HCT116 (cell line): ENCODE results near the gene AGAP6. TPM values are rescaled to one million over a fixed set of nuclear protein-coding genes. Genes with fewer than 3 reads are reported as not detected.
"Not testable (repeated sequence)": the region's sequence is repeated elsewhere in the genome, so short reads cannot be mapped to it uniquely, and the experiment has no call there.

ENCODE experiments used
- ATAC-seq: fragments of 200-7000 bp; cut with Tn5 transposase; 2 replicates; pipeline ENCODE4 v1.9.1; 2020; ENCODE audit warnings: mild to moderate bottlenecking, moderate library complexity
- Bru-seq: library from RNA; stranded (reverse); fragments of 400-500 nt; gene quantifications from one replicate; lab custom pipeline; 2021; lab: Mats Ljungman, UMichigan
- BruChase-seq, 2 experiments: library from RNA; stranded (reverse); fragments of 400-500 nt; gene quantifications; one replicate each; lab custom pipeline; 2021; lab: Mats Ljungman, UMichigan
- BruUV-seq: library from RNA; stranded (reverse); fragments of 400-500 nt; replicated peaks from 2 replicates; lab custom pipeline; 2021; lab: Mats Ljungman, UMichigan
- CTCF ChIA-PET: fragments of 300-600 bp; sonication (Branson Sonifier 250); formaldehyde crosslinking; loops from one replicate; lab custom pipeline; 2021; ENCODE audit warnings: antibody characterized with exemption; lab: Charles Lee
- POLR2A ChIA-PET: fragments of 300-600, 350-600 bp; sonication (Branson Sonifier 250); formaldehyde crosslinking; loops from one replicate; lab custom pipeline; 2021; ENCODE audit warnings: antibody characterized with exemption; lab: Charles Lee
- RAD21 ChIA-PET, 2 experiments: fragments of 300-600 bp; sonication (Branson Sonifier 250); formaldehyde crosslinking; loops; one replicate each; lab custom pipeline; 2023; ENCODE audit warnings: low total read pairs in 2 of 2; ENCODE audit not compliant: uncharacterized antibody in 2 of 2, unreplicated experiment in 2 of 2, low non-redundant PET in 1 of 2; lab: Charles Lee
- DNase-seq: peaks from one replicate; pipeline ENCODE4 v3.0.0-alpha.2; 2010; ENCODE audit warnings: low read depth, low spot score
- H2AFZ ChIP-seq: fragments of 200-600 bp; shearing (Covaris generic), sonication (generic); 2 replicates; pipeline ENCODE4 v1.6.1; 2017; ENCODE audit warnings: low read depth, mixed run types, mixed read lengths, antibody characterized with exemption, low read length; ENCODE audit not compliant: poor library complexity, severe bottlenecking
- H3K27ac ChIP-seq: 2 replicates; pipeline ENCODE4 v1.5.1; 2012; ENCODE audit warnings: low read depth, low read length
- H3K27me3 ChIP-seq: fragments of 200-600 bp; sonication (generic); 2 replicates; pipeline ENCODE4 v1.6.1; 2016; ENCODE audit warnings: mixed run types, low read length, mixed read lengths; ENCODE audit not compliant: insufficient read depth
- H3K36me3 ChIP-seq, 2 experiments: fragments of 200-500 bp in 1 of 2; fragments of 200-600 bp in 1 of 2; sonication (Bioruptor generic) in 1 of 2; sonication (generic) in 1 of 2; 2 replicates each; pipeline versions ENCODE4 v1.5.1 to v1.6.1; 2014 to 2016; ENCODE audit warnings: low read length in 2 of 2, inconsistent platforms in 1 of 2, mixed read lengths in 1 of 2, mixed run types in 1 of 2; ENCODE audit not compliant: insufficient read depth in 2 of 2, control insufficient read depth in 1 of 2
- H3K4me1 ChIP-seq, 2 experiments: fragments of 200-600 bp in 1 of 2; sonication (generic) in 1 of 2; 2 replicates each; pipeline versions ENCODE4 v1.5.1 to v1.6.1; 2012 to 2017; ENCODE audit warnings: low read length in 2 of 2, inconsistent platforms in 1 of 2, mild to moderate bottlenecking in 1 of 2, mixed read lengths in 1 of 2, mixed run types in 1 of 2, moderate library complexity in 1 of 2; ENCODE audit not compliant: insufficient read depth in 2 of 2, control insufficient read depth in 1 of 2
- H3K4me2 ChIP-seq: fragments of 200-600 bp; sonication (generic); 2 replicates; pipeline ENCODE4 v1.6.1; 2017; ENCODE audit warnings: mixed run types, low read length, mixed read lengths
- H3K4me3 ChIP-seq, 2 experiments: fragments of 200-600 bp in 1 of 2; sonication (generic) in 1 of 2; replicated peaks in 1 of 2; 2 replicates each; pipeline ENCODE4 v1.5.1; 2011 to 2016; ENCODE audit warnings: low read length in 2 of 2, control low read depth in 1 of 2, low read depth in 1 of 2, mild to moderate bottlenecking in 1 of 2, mixed read lengths in 1 of 2, mixed run types in 1 of 2
- H3K79me2 ChIP-seq: fragments of 200-600 bp; sonication (generic); 2 replicates; pipeline ENCODE4 v1.6.1; 2017; ENCODE audit warnings: mild to moderate bottlenecking, mixed run types, low read length, moderate library complexity, mixed read lengths; ENCODE audit not compliant: insufficient read depth
- H3K9ac ChIP-seq: fragments of 200-600 bp; sonication (generic); 2 replicates; pipeline ENCODE4 v1.6.1; 2016; ENCODE audit warnings: low read length, mixed read lengths
- H3K9me2 ChIP-seq: fragments of 200-600 bp; sonication (generic), shearing (Covaris generic); 2 replicates; pipeline ENCODE4 v1.6.1; 2017; ENCODE audit warnings: mixed run types, mild to moderate bottlenecking, moderate library complexity; ENCODE audit not compliant: insufficient read depth
- H3K9me3 ChIP-seq, 2 experiments: fragments of 200-500 bp in 1 of 2; fragments of 200-600 bp in 1 of 2; sonication (Bioruptor generic) in 1 of 2; sonication (generic) in 1 of 2; 2 replicates each; pipeline ENCODE4 v1.6.1; 2014 to 2017; ENCODE audit warnings: low read length in 2 of 2, mixed read lengths in 2 of 2, inconsistent platforms in 1 of 2, low read depth in 1 of 2, mild to moderate bottlenecking in 1 of 2, mixed run types in 1 of 2, moderate library complexity in 1 of 2; ENCODE audit not compliant: control insufficient read depth in 1 of 2, insufficient read depth in 1 of 2
- H4K20me1 ChIP-seq: fragments of 200-600 bp; sonication (generic), shearing (Covaris generic); 2 replicates; pipeline ENCODE4 v1.6.1; 2017; ENCODE audit warnings: mixed run types, mild to moderate bottlenecking, moderate library complexity; ENCODE audit not compliant: insufficient read depth
- ELF1 ChIP-seq: IDR thresholded peaks from 2 replicates; pipeline ENCODE4 v1.6.1; 2012; ENCODE audit warnings: low read depth, borderline replicate concordance
- MAX ChIP-seq: IDR thresholded peaks from 2 replicates; pipeline ENCODE4 v1.6.1; 2012
- POLR2AphosphoS5 ChIP-seq: IDR thresholded peaks from 2 replicates; pipeline ENCODE4 v1.6.1; 2011; ENCODE audit warnings: mild to moderate bottlenecking, low read depth, low read length, moderate library complexity
- SIN3A ChIP-seq: IDR thresholded peaks from 2 replicates; pipeline ENCODE4 v1.6.1; 2012; ENCODE audit warnings: low read depth
- TCF7L2 ChIP-seq: IDR thresholded peaks from 2 replicates; pipeline ENCODE4 v1.7.0; 2011; ENCODE audit warnings: borderline replicate concordance, inconsistent platforms; ENCODE audit not compliant: insufficient read depth, insufficient read length; ENCODE audit errors: extremely low read depth
- YY1 ChIP-seq: IDR thresholded peaks from 2 replicates; pipeline ENCODE4 v1.6.1; 2011; ENCODE audit warnings: low read length, low read depth, moderate library complexity, mild to moderate bottlenecking; ENCODE audit not compliant: insufficient replicate concordance; ENCODE audit errors: extremely low read depth
- ZFX ChIP-seq: fragments of 450-650 bp; IDR thresholded peaks from 2 replicates; pipeline ENCODE4 v1.6.1; 2017
- intact Hi-C: fragments of 100-400 bp; cut with micrococcal nuclease; formaldehyde crosslinking; loops from 2 replicates; pipeline ENCODE4 v1.10.0; 2022
- long read RNA-seq: library from polyadenylated mRNA; unstranded; transcript quantifications from one replicate; pipeline ENCODE4 v2.0.0, GENCODE V29; 2021; ENCODE audit not compliant: unreplicated experiment
- polyA plus RNA-seq: library from polyadenylated mRNA; unstranded; fragments of >200 nt; gene quantifications from 2 replicates; pipeline ENCODE4 v1.2.1, GENCODE V29; 2012; ENCODE audit warnings: missing spikeins
- total RNA-seq: library from RNA; stranded (reverse); gene quantifications from one replicate; pipeline ENCODE4 v1.2.1, GENCODE V29; 2021; ENCODE audit not compliant: unreplicated experiment

The AGAP6 gene
- 13.1 TPM for total RNA-seq
- polyA plus RNA-seq: 10.0 and 10.3 TPM in 2 replicates
- Bru-seq, nascent RNA: percentile 85 among the genes with signal in this experiment
- percentile 91 among the genes with signal in this experiment for BruChase-seq, experiment 1, labeled RNA remaining after a 6-hour chase
- percentile 94 among the genes with signal in this experiment for BruChase-seq, experiment 2, labeled RNA remaining after a 2-hour chase
- long read RNA-seq, partial matches to known transcripts: 9 of 13 reads
- long read RNA-seq, other reads (novel, unspliced or antisense): 3 of 13 reads

GRCh38 chr10:49988376-49988775 lies at the start of gene AGAP6:
AGAP6 (plus strand) TSS chr10:49988406; CDS start chr10:49988716, 310 bp downstream.
- H3K4me2 ChIP-seq, DNase-seq, H3K36me3 ChIP-seq, RAD21 ChIA-PET, H3K9me3 ChIP-seq, H3K9ac ChIP-seq, H3K4me3 ChIP-seq, H3K4me1 ChIP-seq, intact Hi-C loops, H3K27ac ChIP-seq, POLR2A ChIA-PET, H3K9me2 ChIP-seq, H3K27me3 ChIP-seq, H4K20me1 ChIP-seq, H3K79me2 ChIP-seq, H2AFZ ChIP-seq, BruUV-seq, CTCF ChIA-PET, ATAC-seq: not testable (repeated sequence)

GRCh38 chr10:49941447-49942338 lies 46.5 kb upstream of the AGAP6 start, which contains the start of the genes PARG and TIMM23B:
PARG (minus strand) TSS chr10:49942027; CDS start chr10:49941725, 302 bp downstream.
TIMM23B (plus strand) TSS chr10:49942053; CDS start chr10:49942195, 142 bp downstream.
- POLR2A ChIA-PET, RAD21 ChIA-PET, H2AFZ ChIP-seq, H3K27me3 ChIP-seq: not testable (repeated sequence)
- Histone ChIP-seq H3K4me3 (peak within 1 kb of the TSS; percentile 83 to 92), H3K9ac (peak within 1 kb of the TSS; percentile 88)
- TF ChIP-seq ZFX (peak; percentile 55), TCF7L2 (peak; percentile 26), POLR2AphosphoS5 (peak; percentile 64), MAX (peak; percentile 73), SIN3A (peak; percentile 60; the same call in 1 of the 2 replicates), YY1 (peak; percentile 38), ELF1 (peak; percentile 79)
- TF ChIP-seq, all 23 proteins: peak for 7; not testable (repeated sequence) for 16
- H4K20me1 ChIP-seq, CTCF ChIA-PET, H3K4me1 ChIP-seq, H3K36me3 ChIP-seq, H3K9me3 ChIP-seq, intact Hi-C loops, H3K9me2 ChIP-seq: not testable (repeated sequence)
- Histone ChIP-seq H3K4me2 (peak within 1 kb of the TSS; percentile 87), H3K27ac (peak within 1 kb of the TSS; percentile 66), H3K79me2 (peaks cover 61% of the 10 kb centered on the region)
- ATAC-seq (peak; percentile 82), DNase-seq (peak; percentile 66)
- BruUV-seq: TSS peak; percentile 70

GRCh38 chr10:49942339-49942705 lies 45.9 kb upstream of the AGAP6 start:
- H3K36me3 ChIP-seq, H3K4me1 ChIP-seq, DNase-seq, H2AFZ ChIP-seq, H3K9me2 ChIP-seq, RAD21 ChIA-PET, intact Hi-C loops, POLR2A ChIA-PET, H3K27me3 ChIP-seq, CTCF ChIA-PET, H3K9me3 ChIP-seq, H4K20me1 ChIP-seq: not testable (repeated sequence)
- H3K27ac ChIP-seq: peak overlapping the region; percentile 66
- ATAC-seq: peak; percentile 38
- peak overlapping the region; percentile 87 for H3K4me2 ChIP-seq
- TSS peak; percentile 71 for BruUV-seq
- H3K9ac ChIP-seq: peak overlapping the region; percentile 88
- H3K79me2 ChIP-seq: peaks cover 67% of the 10 kb centered on the region
- peak overlapping the region; percentile 83 to 92 for H3K4me3 ChIP-seq
